Measurements from ENCODE around the gene RAB11B.
"Not testable (repeated sequence)": the region's sequence is repeated elsewhere in the genome, so short reads cannot be mapped to it uniquely, and the experiment has no call there.

RAB11B gene

DNA sequence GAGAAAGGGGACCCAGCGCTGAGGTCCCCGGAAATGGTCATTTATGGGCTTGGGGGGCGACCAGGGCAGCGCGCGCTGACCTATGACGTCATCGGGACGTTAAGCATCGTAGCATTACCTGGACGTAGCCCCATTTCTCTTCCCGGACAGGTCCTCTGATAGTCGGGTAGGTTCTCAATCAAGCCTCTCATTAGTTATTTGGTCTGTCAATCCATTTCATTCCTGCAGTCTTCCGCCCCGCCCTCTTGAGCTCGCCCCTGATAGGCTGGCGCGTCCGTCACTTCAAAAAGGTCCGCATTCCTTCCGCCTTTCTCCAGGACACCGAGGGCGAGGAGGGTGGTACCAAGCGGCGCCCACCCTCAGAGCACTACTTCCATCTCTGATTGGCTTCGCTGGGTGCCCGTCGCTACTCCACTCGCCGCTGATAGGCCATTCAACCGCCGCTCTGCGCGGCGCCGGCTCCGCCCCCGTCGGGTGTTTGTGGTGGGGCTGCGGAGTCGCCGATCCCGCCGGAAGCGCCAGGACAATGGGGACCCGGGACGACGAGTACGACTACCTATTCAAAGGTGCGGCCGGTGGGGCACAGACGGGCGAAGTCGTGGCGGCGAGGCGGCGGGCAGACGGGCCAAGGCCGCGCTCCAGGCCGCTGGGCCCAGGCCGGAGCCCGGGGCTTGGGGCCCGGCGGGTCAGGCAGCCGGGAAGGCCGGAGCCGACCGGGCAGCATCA lies at the start of gene RAB11B:
TSS of gene RAB11B (plus strand) at position 470 of the 726 bp plus-strand sequence. CDS start at position 527, 57 bp downstream.
- H3K4me1 Mint-ChIP-seq (ENCODE audit: low read depth), result peaks cover 34% of the 10 kb centered on the region
- peaks cover 15% of the 10 kb centered on the region for H3K36me3 Mint-ChIP-seq (ENCODE audit: low read depth)
- H3K27me3 Mint-ChIP-seq, result no peaks in the 10 kb centered on the region
- H3K9me3 Mint-ChIP-seq, result no peaks in the 10 kb centered on the region
- H3K27ac Mint-ChIP-seq, result peak within 1 kb of the TSS; percentile 99
- peak within 1 kb of the TSS; percentile 91 for H3K4me3 Mint-ChIP-seq
- peak; percentile 98 for DNase-seq

GRCh38 chr19:8341504-8341903 lies 48.7 kb upstream of the RAB11B start:
- not testable (repeated sequence) for H3K27ac Mint-ChIP-seq, H3K4me3 Mint-ChIP-seq
- H3K27me3 Mint-ChIP-seq, result peaks cover 34% of the 10 kb centered on the region

GRCh38 chr19:8342316-8342683 lies 47.9 kb upstream of the RAB11B start:
- Mint-ChIP-seq H3K27me3 (peaks cover 30% of the 10 kb centered on the region), H3K36me3 (ENCODE audit: low read depth) (no peaks in the 10 kb centered on the region), H3K4me1 (ENCODE audit: low read depth) (peaks cover 8% of the 10 kb centered on the region), H3K27ac (no peak overlapping the region), H3K4me3 (no peak overlapping the region), H3K9me3 (no peaks in the 10 kb centered on the region)
- no peak for DNase-seq

More at GRCh38 chr19:8341504-8341903, 48.7 kb upstream of the RAB11B start:
- H3K36me3 Mint-ChIP-seq (ENCODE audit: low read depth); H3K4me1 Mint-ChIP-seq (ENCODE audit: low read depth); H3K9me3 Mint-ChIP-seq; DNase-seq: not testable (repeated sequence)

- peak; percentile 95 for DNase-seq
- H3K9me3 Mint-ChIP-seq, result no peaks in the 10 kb centered on the region
- H3K27ac Mint-ChIP-seq, result no peak within 1 kb of the TSS
- no peaks in the 10 kb centered on the region for H3K36me3 Mint-ChIP-seq (ENCODE audit: low read depth)
- peaks cover 24% of the 10 kb centered on the region for H3K27me3 Mint-ChIP-seq
- H3K4me3 Mint-ChIP-seq, result peak within 1 kb of the TSS; percentile 67
- peaks cover 8% of the 10 kb centered on the region for H3K4me1 Mint-ChIP-seq (ENCODE audit: low read depth)
Measured at GRCh38 chr19:8342684-8343482, 47.3 kb upstream of the RAB11B start, which contains the start of gene KANK3. Gene KANK3 (minus strand): TSS chr19:8343262. CDS start chr19:8337828, 5,434 bp downstream.

DNA sequence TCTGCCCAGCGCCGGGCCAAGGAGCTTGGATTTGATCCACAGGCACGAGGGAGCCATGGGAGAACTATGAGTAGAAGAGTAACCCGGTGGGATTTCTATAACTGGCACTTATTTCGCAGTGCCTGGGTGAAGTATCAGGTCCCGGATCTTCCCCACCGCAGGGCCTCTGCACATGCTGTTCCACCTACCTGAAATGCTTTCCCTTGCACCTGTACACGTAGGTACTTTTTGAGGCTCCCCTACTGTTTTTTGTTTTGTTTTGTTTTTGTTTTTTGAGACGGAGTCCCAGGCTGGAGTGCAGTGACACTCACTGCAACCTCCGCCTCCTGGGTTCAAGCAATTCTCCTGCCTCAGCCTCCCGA lies 46.7 kb upstream of the RAB11B start:
- Mint-ChIP-seq H3K27ac (no peak overlapping the region), H3K9me3 (no peaks in the 10 kb centered on the region), H3K36me3 (ENCODE audit: low read depth) (no peaks in the 10 kb centered on the region), H3K4me3 (peak overlapping the region; percentile 67), H3K4me1 (ENCODE audit: low read depth) (peaks cover 8% of the 10 kb centered on the region), H3K27me3 (peaks cover 18% of the 10 kb centered on the region)
- no peak for DNase-seq

DNA sequence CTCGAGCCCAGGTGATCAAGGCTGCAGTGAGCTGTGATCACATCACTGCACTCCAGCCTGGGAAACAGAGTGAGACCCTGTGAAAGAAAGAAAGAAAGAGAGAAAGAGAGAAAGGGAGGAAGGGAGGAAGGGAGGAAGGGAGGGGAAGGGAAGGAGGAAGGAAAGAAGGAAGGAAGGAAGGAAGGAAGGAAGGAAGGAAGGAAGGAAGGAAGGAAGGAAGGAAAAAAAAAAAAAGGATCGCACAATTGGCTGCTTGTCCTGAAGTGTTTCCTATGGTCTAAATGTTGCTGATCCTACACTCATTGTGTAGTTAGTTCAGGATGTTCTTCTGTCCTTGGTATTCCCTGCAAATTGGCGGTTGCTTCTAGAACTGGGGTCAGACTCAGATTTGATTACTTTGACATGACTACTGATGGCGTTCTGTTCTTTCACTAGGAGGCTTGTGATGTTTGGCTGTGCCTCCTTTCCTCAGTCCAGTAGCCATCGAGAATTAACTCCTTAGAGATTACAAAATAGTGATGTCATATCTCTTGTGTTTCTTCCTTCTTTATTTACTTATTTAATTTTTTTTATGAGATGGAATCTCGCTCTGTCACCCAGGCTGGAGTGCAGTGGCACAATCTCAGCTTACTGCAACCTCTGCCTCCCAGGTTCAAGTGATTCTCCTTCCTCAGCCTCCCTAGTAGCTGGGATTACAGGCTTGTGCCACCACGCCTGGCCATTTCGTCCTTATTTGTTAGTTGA lies 40.4 kb upstream of the RAB11B start:
- H3K36me3 Mint-ChIP-seq (ENCODE audit: low read depth); H3K9me3 Mint-ChIP-seq; H3K4me1 Mint-ChIP-seq (ENCODE audit: low read depth); H3K4me3 Mint-ChIP-seq; DNase-seq; H3K27ac Mint-ChIP-seq: not testable (repeated sequence)
- peaks cover 25% of the 10 kb centered on the region for H3K27me3 Mint-ChIP-seq

GRCh38 chr19:8352134-8352827 lies 37.9 kb upstream of the RAB11B start:
- Mint-ChIP-seq H3K27me3 (peaks cover 25% of the 10 kb centered on the region), H3K27ac (no peak overlapping the region), H3K36me3 (ENCODE audit: low read depth) (no peaks in the 10 kb centered on the region), H3K4me1 (ENCODE audit: low read depth) (peaks cover 8% of the 10 kb centered on the region), H3K9me3 (no peaks in the 10 kb centered on the region), H3K4me3 (no peak overlapping the region)
- DNase-seq, result no peak

- not testable (repeated sequence) for H3K27ac Mint-ChIP-seq; DNase-seq; H3K36me3 Mint-ChIP-seq (ENCODE audit: low read depth); H3K9me3 Mint-ChIP-seq; H3K4me1 Mint-ChIP-seq (ENCODE audit: low read depth); H3K4me3 Mint-ChIP-seq
- peaks cover 25% of the 10 kb centered on the region for H3K27me3 Mint-ChIP-seq
Measured at GRCh38 chr19:8352845-8353244, 37.3 kb upstream of the RAB11B start.

GRCh38 chr19:8355631-8356402 lies 34.3 kb upstream of the RAB11B start:
- no peaks in the 10 kb centered on the region for H3K9me3 Mint-ChIP-seq
- DNase-seq, result no peak
- H3K27me3 Mint-ChIP-seq, result peaks cover 18% of the 10 kb centered on the region
- no peak overlapping the region for H3K4me3 Mint-ChIP-seq
- H3K4me1 Mint-ChIP-seq (ENCODE audit: low read depth), result peaks cover 8% of the 10 kb centered on the region
- no peak overlapping the region for H3K27ac Mint-ChIP-seq
- no peaks in the 10 kb centered on the region for H3K36me3 Mint-ChIP-seq (ENCODE audit: low read depth)

- Mint-ChIP-seq H3K4me1 (ENCODE audit: low read depth) (peaks cover 10% of the 10 kb centered on the region), H3K4me3 (no peak overlapping the region), H3K36me3 (ENCODE audit: low read depth) (no peaks in the 10 kb centered on the region), H3K9me3 (no peaks in the 10 kb centered on the region), H3K27ac (no peak overlapping the region), H3K27me3 (peaks cover 15% of the 10 kb centered on the region)
- no peak for DNase-seq
Measured at GRCh38 chr19:8357007-8357521, 33.1 kb upstream of the RAB11B start.

- Mint-ChIP-seq H3K36me3 (ENCODE audit: low read depth) (no peaks in the 10 kb centered on the region), H3K4me1 (ENCODE audit: low read depth) (peaks cover 18% of the 10 kb centered on the region), H3K27ac (no peak overlapping the region)
Measured at GRCh38 chr19:8358948-8359347, 31.2 kb upstream of the RAB11B start.

GRCh38 chr19:8360196-8360595 lies 30.0 kb upstream of the RAB11B start:
- no peak for DNase-seq
- Mint-ChIP-seq H3K4me1 (ENCODE audit: low read depth) (peaks cover 20% of the 10 kb centered on the region), H3K27me3 (peaks cover 31% of the 10 kb centered on the region), H3K27ac (no peak overlapping the region), H3K4me3 (no peak overlapping the region), H3K36me3 (ENCODE audit: low read depth) (no peaks in the 10 kb centered on the region), H3K9me3 (no peaks in the 10 kb centered on the region)

More at GRCh38 chr19:8358948-8359347, 31.2 kb upstream of the RAB11B start:
- Mint-ChIP-seq H3K9me3 (no peaks in the 10 kb centered on the region), H3K27me3 (peaks cover 22% of the 10 kb centered on the region), H3K4me3 (no peak overlapping the region)
- DNase-seq, result no peak

DNA sequence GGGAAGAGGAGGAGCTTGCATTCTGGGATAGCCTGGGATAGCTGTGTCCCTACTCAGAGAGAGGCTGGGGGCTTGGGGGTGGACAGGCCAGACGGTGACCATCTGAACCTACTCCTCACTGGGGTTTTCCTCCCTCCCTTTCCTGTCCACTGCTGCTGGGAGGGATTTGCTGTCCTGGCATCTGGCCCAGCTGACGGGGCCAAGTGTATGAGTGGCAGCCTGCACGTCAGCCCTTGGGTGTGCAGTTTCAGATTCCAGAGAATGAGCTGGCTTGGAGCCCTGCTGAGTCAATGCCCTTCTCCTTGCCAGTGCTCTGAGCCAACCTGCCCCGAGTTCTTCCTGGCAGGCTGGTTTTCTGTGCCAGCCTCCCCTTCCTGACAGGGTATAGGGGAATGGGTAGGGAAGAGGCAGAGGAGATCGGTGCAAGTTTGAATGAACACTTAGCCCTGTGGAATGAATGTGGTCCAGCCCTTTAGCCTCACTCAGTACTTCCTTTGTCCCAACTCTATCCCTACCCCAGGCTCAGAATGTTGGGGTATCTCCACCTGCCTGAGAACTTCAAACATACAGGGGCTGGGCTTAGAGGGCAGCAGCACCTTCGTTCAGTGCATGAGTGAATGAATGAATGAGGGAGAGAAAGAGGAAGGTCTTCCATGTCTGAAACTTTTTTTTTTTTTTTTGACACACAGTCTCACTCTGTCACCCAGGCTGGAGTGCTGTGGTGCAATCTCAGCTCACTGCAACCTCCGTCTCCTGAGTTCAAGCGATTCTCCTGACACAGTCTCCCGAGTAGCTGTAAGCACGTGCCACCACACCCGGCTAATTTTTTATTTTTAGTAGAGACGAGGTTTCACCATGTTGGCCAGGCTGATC lies 28.0 kb upstream of the RAB11B start:
- H3K4me3 Mint-ChIP-seq, result no peak overlapping the region
- H3K27ac Mint-ChIP-seq, result no peak overlapping the region
- peaks cover 50% of the 10 kb centered on the region for H3K27me3 Mint-ChIP-seq
- H3K4me1 Mint-ChIP-seq (ENCODE audit: low read depth), result peaks cover 15% of the 10 kb centered on the region
- DNase-seq, result no peak
- no peaks in the 10 kb centered on the region for H3K9me3 Mint-ChIP-seq
- H3K36me3 Mint-ChIP-seq (ENCODE audit: low read depth), result no peaks in the 10 kb centered on the region
